HepG2 (cell line): Measurements from ENCODE around the gene ECEL1. TPM values are rescaled to one million over a fixed set of nuclear protein-coding genes. Genes with fewer than 3 reads are reported as not detected.

Source experiments
- ATAC-seq: fragments of 200-7000 bp; cut with Tn5 transposase; 3 replicates; pipeline ENCODE4 v1.9.1; 2020; ENCODE audit warnings: mild to moderate bottlenecking, moderate library complexity
- BruUV-seq: library from RNA; stranded (reverse); fragments of 400-500 nt; replicated peaks from 2 replicates; lab custom pipeline; 2021; lab: Mats Ljungman, UMichigan
- CTCF ChIA-PET: fragments of 300-600 bp; formaldehyde crosslinking; extraction: SDS; loops from one replicate; lab custom pipeline; 2021; ENCODE audit warnings: low total read pairs, inconsistent platforms, low intra/inter-chr PET ratio; lab: Yijun Ruan, JAX
- POLR2A ChIA-PET: fragments of 350-600 bp; sonication (Branson Sonifier 250); formaldehyde crosslinking; loops from one replicate; lab custom pipeline; 2020; ENCODE audit warnings: antibody characterized with exemption, inconsistent platforms; lab: Yijun Ruan, JAX
- DNase-seq: peaks from one replicate; pipeline ENCODE4 v3.0.0-alpha.2; 2015; ENCODE audit warnings: low spot score
- FAIRE-seq: peaks from 3 replicates; lab custom pipeline; 2011; peaks lifted over from hg19 to GRCh38; lab: Jason Lieb, UNC
- H2AFZ ChIP-seq: one replicate; pipeline ENCODE4 v1.6.1; 2011; ENCODE audit warnings: low read length, inconsistent platforms
- H3K27ac ChIP-seq: fragments of 300-600 bp; 3 replicates; pipeline ENCODE4 v1.8.0; 2011; ENCODE audit warnings: mixed run types, mild to moderate bottlenecking, mixed read lengths, low read length, inconsistent platforms; ENCODE audit not compliant: insufficient read depth; ENCODE audit errors: extremely low read length
- H3K27me3 ChIP-seq, 2 experiments: fragments of 200-600 bp in 1 of 2; 2 replicates in 1 of 2; 3 replicates in 1 of 2; pipeline versions ENCODE4 v1.6.0 to v1.8.0; 2011; ENCODE audit warnings: low read length in 2 of 2, mild to moderate bottlenecking in 2 of 2, moderate library complexity in 2 of 2, inconsistent platforms in 1 of 2; ENCODE audit not compliant: insufficient read depth in 2 of 2, control insufficient read depth in 1 of 2
- H3K36me3 ChIP-seq, 2 experiments: fragments of 200-600 bp in 1 of 2; replicated peaks in 1 of 2; 2 replicates in 1 of 2; 3 replicates in 1 of 2; pipeline versions ENCODE4 v1.5.1 to v1.8.0; 2011; ENCODE audit warnings: low read length in 2 of 2, inconsistent platforms in 1 of 2; ENCODE audit not compliant: insufficient read depth in 2 of 2, control insufficient read depth in 1 of 2
- H3K4me1 ChIP-seq: 2 replicates; pipeline ENCODE4 v1.5.1; 2012; ENCODE audit warnings: low read length, inconsistent platforms; ENCODE audit not compliant: insufficient read depth
- H3K4me2 ChIP-seq: 2 replicates; pipeline ENCODE4 v1.6.0; 2011; ENCODE audit warnings: low read depth, low read length, inconsistent platforms
- H3K4me3 ChIP-seq, 3 experiments: fragments of 200-600 bp in 1 of 3; sonication (generic), shearing (Covaris generic) in 1 of 3; replicated peaks in 1 of 3; 2 replicates each; pipeline ENCODE4 v1.5.1; 2011 to 2016; ENCODE audit warnings: low read length in 3 of 3, inconsistent platforms in 2 of 3, low read depth in 2 of 3, mild to moderate bottlenecking in 2 of 3, control low read depth in 1 of 3, mixed read lengths in 1 of 3; ENCODE audit not compliant: insufficient read depth in 1 of 3
- H3K79me2 ChIP-seq: one replicate; pipeline ENCODE4 v1.6.1; 2011; ENCODE audit warnings: low read length, inconsistent platforms; ENCODE audit not compliant: insufficient read depth
- H3K9ac ChIP-seq: 2 replicates; pipeline ENCODE4 v1.6.0; 2011; ENCODE audit warnings: mild to moderate bottlenecking, low read depth, low read length, inconsistent platforms; ENCODE audit not compliant: insufficient read depth
- H3K9me3 ChIP-seq: 2 replicates; pipeline ENCODE4 v1.5.1; 2012; ENCODE audit warnings: mild to moderate bottlenecking, low read length
- H4K20me1 ChIP-seq: 2 replicates; pipeline ENCODE4 v1.6.0; 2011; ENCODE audit warnings: inconsistent platforms, mild to moderate bottlenecking, low read length, moderate library complexity; ENCODE audit not compliant: insufficient read depth
- AHR ChIP-seq: IDR thresholded peaks from 2 replicates; pipeline ENCODE4 v1.6.1; 2018; ENCODE audit warnings: missing genetic modification reagents, missing compliant biosample characterization
- ELF3 ChIP-seq: IDR thresholded peaks from 2 replicates; pipeline ENCODE4 v1.6.1; 2016; ENCODE audit warnings: missing genetic modification reagents, missing compliant biosample characterization
- MYC ChIP-seq: sonication (generic); formaldehyde crosslinking; IDR thresholded peaks from 2 replicates; pipeline ENCODE4 v1.9.0; 2021; ENCODE audit warnings: missing genetic modification reagents, borderline replicate concordance
- TERF1 ChIP-seq: sonication (generic); formaldehyde crosslinking; IDR thresholded peaks from 2 replicates; pipeline ENCODE4 v1.8.0; 2022; ENCODE audit warnings: mild to moderate bottlenecking, missing genetic modification reagents, moderate library complexity
- THAP8 ChIP-seq: sonication (generic); formaldehyde crosslinking; IDR thresholded peaks from 2 replicates; pipeline ENCODE4 v1.5.1; 2020; ENCODE audit warnings: missing genetic modification reagents, mild to moderate bottlenecking, borderline replicate concordance
- THAP9 ChIP-seq: sonication (generic); formaldehyde crosslinking; IDR thresholded peaks from 2 replicates; pipeline ENCODE4; 2020; ENCODE audit warnings: missing genetic modification reagents, mild to moderate bottlenecking, borderline replicate concordance
- ZKSCAN5 ChIP-seq: sonication (generic); formaldehyde crosslinking; IDR thresholded peaks from 2 replicates; pipeline ENCODE4 v1.5.1; 2020; ENCODE audit warnings: mild to moderate bottlenecking, missing genetic modification reagents
- ZNF354B ChIP-seq: sonication (generic); formaldehyde crosslinking; IDR thresholded peaks from 2 replicates; pipeline ENCODE4 v1.8.0; 2022; ENCODE audit warnings: mild to moderate bottlenecking, missing genetic modification reagents
- ZNF761 ChIP-seq: sonication (generic); formaldehyde crosslinking; conservative IDR thresholded peaks from 2 replicates; pipeline ENCODE4 v1.4.0; 2020; ENCODE audit warnings: mild to moderate bottlenecking, missing genetic modification reagents
- ZNF816 ChIP-seq: sonication (generic); formaldehyde crosslinking; IDR thresholded peaks from 2 replicates; pipeline ENCODE4 v1.8.0; 2022; ENCODE audit warnings: missing genetic modification reagents, mild to moderate bottlenecking, borderline replicate concordance
- WGBS: methylation state at CpG from one replicate; pipeline ENCODE4 v1.1.6; 2017; ENCODE audit warnings: low lambda C conversion rate; 5-methylcytosine and 5-hydroxymethylcytosine counted together
- in situ Hi-C: cut with HindIII; loops from 2 replicates; pipeline ENCODE4 v1.10.0; 2017; ENCODE audit warnings: low pct_unique_long_range_greater_than_20kb; ENCODE audit not compliant: extremely low pct_ligation_motif_present
- intact Hi-C: fragments of 100-400 bp; cut with micrococcal nuclease; formaldehyde crosslinking; loops from one replicate; pipeline ENCODE4 v1.10.0; 2022; ENCODE audit not compliant: unreplicated experiment
- polyA plus RNA-seq, 8 experiments: library from polyadenylated mRNA; depleted of rRNA in 3 of 8; stranded (reverse) in 7 of 8; unstranded in 1 of 8; fragments of >200 nt; fragmentation: Illumina TruSeq in 4 of 8; extraction: Trizol in 4 of 8; gene quantifications; 2 replicates each; pipeline versions ENCODE4 v1.2.1 to v1.2.3, GENCODE V29; 2011 to 2016; ENCODE audit warnings: low read depth in 4 of 8, missing spikeins in 1 of 8, mixed read lengths in 1 of 8; ENCODE audit not compliant: insufficient read depth in 1 of 8
- total RNA-seq, 5 experiments: library from RNA; depleted of rRNA; stranded (reverse); fragments of >200 nt; fragmentation: Illumina TruSeq; extraction: Trizol; gene quantifications; 2 replicates each; pipeline ENCODE4 v1.2.3, GENCODE V29; 2016; ENCODE audit warnings: low read depth in 1 of 5

The ECEL1 gene
- total and polyA plus RNA-seq, 2 of the 13 experiments (the other 11 are each of a cell fraction or from before 2014, with no cell fraction given), result not detected

GRCh38 chr2:232501794-232502390, 14.3 kb upstream of the ECEL1 start:
- ChIA-PET POLR2A (interaction anchor here (1.0 kb wide), 1 partner anchor 48 kb away, joined by 3 read pairs; the partner anchor contains the start of genes EIF4E2 and TIGD1), CTCF (no interaction called here)
- no TSS peak for BruUV-seq
- Histone ChIP-seq H3K4me2 (no peak overlapping the region), H4K20me1 (no peaks in the 10 kb centered on the region), H3K9ac (no peak overlapping the region), H2AFZ (no peak overlapping the region), H3K9me3 (no peaks in the 10 kb centered on the region), H3K27me3 (peaks cover 18 to 91% of the 10 kb centered on the region in 2 experiments), H3K79me2 (no peaks in the 10 kb centered on the region), H3K27ac (no peak overlapping the region), H3K36me3 (no peaks in the 10 kb centered on the region), H3K4me1 (peaks cover 11% of the 10 kb centered on the region), H3K4me3 (no peak overlapping the region)
- DNase-seq (no peak), ATAC-seq (no peak), FAIRE-seq (no peak)
- in situ Hi-C loops (no loop called here), intact Hi-C loops (no loop called here)
- TF ChIP-seq ZNF354B (no peak), ZNF816 (CRISPR knock-in tag) (no peak), THAP8 (CRISPR knock-in tag) (no peak), ZNF761 (CRISPR knock-in tag) (no peak), MYC (no peak), THAP9 (CRISPR knock-in tag) (no peak), ZKSCAN5 (CRISPR knock-in tag) (no peak), TERF1 (CRISPR knock-in tag) (no peak), AHR (CRISPR knock-in tag) (no peak), ELF3 (CRISPR knock-in tag) (no peak)
- 42% methylated on average over 9 of the region's 10 CpGs for WGBS
